SU-DHL-6 (cell line): ENCODE data around the gene IZUMO4.

Source experiments
- H2AFZ ChIP-seq: fragments of 200-600 bp; sonication (generic); 2 replicates; pipeline ENCODE4 v1.6.1; 2014; ENCODE audit warnings: low read depth, mild to moderate bottlenecking, moderate library complexity, mixed read lengths, antibody characterized with exemption, low read length; ENCODE audit not compliant: severe bottlenecking
- H3F3A ChIP-seq: fragments of 200-600 bp; shearing (Covaris generic); 2 replicates; pipeline ENCODE4 v1.6.0; 2016; ENCODE audit warnings: antibody characterized with exemption, mild to moderate bottlenecking; ENCODE audit not compliant: insufficient read depth
- H3K27ac ChIP-seq: fragments of 200-600 bp; sonication (generic); 2 replicates; pipeline ENCODE4 v1.5.1; 2016; ENCODE audit warnings: low read depth, mild to moderate bottlenecking, low read length, moderate library complexity, mixed read lengths
- H3K27me3 ChIP-seq: fragments of 200-600 bp; sonication (generic), shearing (Covaris generic); 2 replicates; pipeline ENCODE4 v1.6.0; 2014; ENCODE audit warnings: mild to moderate bottlenecking, low read length
- H3K36me3 ChIP-seq: fragments of 200-600 bp; sonication (generic); 2 replicates; pipeline ENCODE4 v1.6.1; 2014; ENCODE audit warnings: mild to moderate bottlenecking, low read length, mixed read lengths
- H3K4me2 ChIP-seq: fragments of 300-600, 200-600 bp; shearing (Covaris generic), sonication (generic); 2 replicates; pipeline ENCODE4 v1.6.0; 2014; ENCODE audit warnings: low read length, low read depth, mild to moderate bottlenecking; ENCODE audit not compliant: poor library complexity, severe bottlenecking
- H3K4me3 ChIP-seq: fragments of 200-600 bp; sonication (generic); 2 replicates; pipeline ENCODE4 v1.5.1; 2014; ENCODE audit warnings: antibody characterized with exemption, low read length, mild to moderate bottlenecking, mixed read lengths; ENCODE audit not compliant: insufficient read depth, poor library complexity, severe bottlenecking
- H3K79me2 ChIP-seq: fragments of 200-600 bp; sonication (generic); 2 replicates; pipeline ENCODE4 v1.6.1; 2014; ENCODE audit warnings: mild to moderate bottlenecking, low read length, moderate library complexity; ENCODE audit not compliant: insufficient read depth
- H3K9ac ChIP-seq: fragments of 200-600 bp; sonication (generic); 2 replicates; pipeline ENCODE4 v1.7.0; 2014; ENCODE audit warnings: mild to moderate bottlenecking, low read length
- H3K9me2 ChIP-seq: fragments of 200-600 bp; sonication (generic); replicated peaks from 2 replicates; pipeline ENCODE4 v1.6.1; 2014; ENCODE audit warnings: low read length; ENCODE audit not compliant: insufficient read depth
- H3K9me3 ChIP-seq: fragments of 200-600 bp; sonication (generic); 2 replicates; pipeline ENCODE4 v1.6.1; 2014; ENCODE audit warnings: low read length, mixed read lengths; ENCODE audit not compliant: insufficient read depth
- H4K20me1 ChIP-seq: fragments of 200-600 bp; sonication (generic); 2 replicates; pipeline ENCODE4 v1.6.1; 2014; ENCODE audit warnings: low read depth, mild to moderate bottlenecking, antibody characterized with exemption, low read length, moderate library complexity, mixed read lengths
- CTCF ChIP-seq: fragments of 200-600 bp; sonication (generic); IDR thresholded peaks from one replicate; pipeline ENCODE4 v1.5.1; 2017; ENCODE audit warnings: antibody characterized with exemption, mild to moderate bottlenecking, low read length, moderate library complexity; ENCODE audit not compliant: insufficient read depth, poor library complexity, severe bottlenecking
- EZH2phosphoT487 ChIP-seq: fragments of 200-600 bp; sonication (generic), shearing (Covaris generic); conservative IDR thresholded peaks from 2 replicates; pipeline ENCODE4 v1.6.1; 2018; ENCODE audit warnings: mild to moderate bottlenecking, antibody characterized with exemption, low read length, moderate library complexity, mixed read lengths

Gene IZUMO4

GRCh38 chr19:2064395-2064787, 32.3 kb upstream of the IZUMO4 start:
- Histone ChIP-seq H3K27me3 (no peaks in the 10 kb centered on the region), H3K4me2 (peak overlapping the region; percentile 26), H3K4me3 (no peak overlapping the region), H3K9me2 (no peaks in the 10 kb centered on the region), H3K9ac (no peak overlapping the region; the same call in 1 of the 2 replicates), H3K27ac (peak overlapping the region; percentile 61), H3F3A (peaks cover 26% of the 10 kb centered on the region), H3K36me3 (no peaks in the 10 kb centered on the region), H2AFZ (no peak overlapping the region), H3K79me2 (no peaks in the 10 kb centered on the region), H3K9me3 (no peaks in the 10 kb centered on the region), H4K20me1 (no peaks in the 10 kb centered on the region)
- TF ChIP-seq EZH2phosphoT487 (no peak), CTCF (no peak)

DNA sequence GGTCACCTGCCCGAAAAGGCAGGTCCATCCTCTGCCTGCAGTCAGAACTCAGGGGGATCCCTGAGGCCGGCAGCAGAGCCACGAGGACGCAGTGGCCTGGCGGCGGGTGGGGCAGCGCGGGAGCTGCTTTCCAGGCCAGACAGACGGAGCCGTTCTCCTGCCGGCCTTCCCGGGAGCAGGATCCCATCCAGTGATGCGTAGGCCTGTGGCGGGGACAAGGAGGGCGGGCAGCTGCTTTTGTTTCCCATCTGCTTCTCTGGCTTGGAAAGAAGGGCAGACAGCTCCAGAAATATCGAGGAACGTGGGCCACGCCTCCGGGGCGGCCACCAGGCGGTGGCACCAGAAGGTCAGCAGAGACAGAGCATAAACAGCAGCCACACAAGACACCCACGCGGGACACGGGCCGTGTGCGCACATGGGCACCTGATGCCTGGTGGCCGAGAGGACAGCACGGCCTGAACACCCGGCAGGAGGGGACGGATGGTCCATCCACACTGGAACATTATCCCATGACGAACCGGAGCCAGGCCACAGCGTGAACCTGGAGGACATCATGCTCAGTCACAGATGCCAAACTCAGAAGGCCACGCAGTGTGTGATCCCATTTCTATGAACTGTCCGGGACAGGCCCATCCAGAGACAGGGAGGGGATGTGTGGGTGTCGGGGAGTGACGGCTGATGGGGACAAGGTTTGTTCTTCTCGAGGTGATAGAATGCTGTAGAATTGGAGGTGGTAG, 31.8 kb upstream of the IZUMO4 start:
- no peak overlapping the region for H3K4me3 ChIP-seq
- no peak overlapping the region for H2AFZ ChIP-seq
- peak overlapping the region; percentile 61 for H3K27ac ChIP-seq
- no peaks in the 10 kb centered on the region for H3K9me3 ChIP-seq
- TF ChIP-seq EZH2phosphoT487 = no peak
- H3K9me2 ChIP-seq = no peaks in the 10 kb centered on the region
- H3K36me3 ChIP-seq = no peaks in the 10 kb centered on the region
- no peaks in the 10 kb centered on the region for H3K79me2 ChIP-seq
- H3K27me3 ChIP-seq = no peaks in the 10 kb centered on the region
- H3K4me2 ChIP-seq = no peak overlapping the region
- peaks cover 32% of the 10 kb centered on the region for H3F3A ChIP-seq
- no peak overlapping the region; the same call in 1 of the 2 replicates for H3K9ac ChIP-seq
- H4K20me1 ChIP-seq = no peaks in the 10 kb centered on the region

DNA sequence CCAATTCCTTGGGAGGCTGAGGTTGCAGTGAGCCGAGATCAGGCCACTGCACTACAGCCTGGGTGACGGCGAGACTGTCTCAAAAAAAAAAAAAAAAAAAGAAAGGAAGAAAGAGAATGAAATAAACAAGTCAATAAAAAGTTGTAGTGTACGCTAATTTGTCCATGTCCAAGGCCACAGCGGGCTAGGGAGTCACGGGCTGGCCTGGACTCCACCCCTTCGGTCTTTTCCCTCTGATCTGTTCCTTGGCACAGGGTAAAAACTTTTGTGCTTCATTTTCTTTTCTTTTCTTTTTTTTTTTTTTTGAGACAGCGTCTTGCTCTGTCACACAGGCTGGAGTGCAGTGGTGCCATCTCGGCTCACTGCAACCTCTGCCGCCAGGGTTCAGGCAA, 26.3 kb upstream of the IZUMO4 start:
- Histone ChIP-seq H3K27me3 (no peaks in the 10 kb centered on the region), H3K4me2 (no peak overlapping the region), H3F3A (peaks cover 64% of the 10 kb centered on the region), H3K27ac (no peak overlapping the region), H3K36me3 (peaks cover 17% of the 10 kb centered on the region), H3K79me2 (peaks cover 5% of the 10 kb centered on the region; the same call in 1 of the 2 replicates), H3K9ac (no peak overlapping the region), H4K20me1 (no peaks in the 10 kb centered on the region; the same call in 1 of the 2 replicates), H2AFZ (no peak overlapping the region), H3K9me3 (no peaks in the 10 kb centered on the region), H3K9me2 (no peaks in the 10 kb centered on the region), H3K4me3 (no peak overlapping the region)
- no peak for TF ChIP-seq CTCF
- TF ChIP-seq EZH2phosphoT487 = no peak

- Histone ChIP-seq H3K4me2 (no peak overlapping the region), H3K27ac (no peak overlapping the region), H3K4me3 (no peak overlapping the region), H3K9ac (no peak overlapping the region), H4K20me1 (no peaks in the 10 kb centered on the region; the same call in 1 of the 2 replicates), H3K36me3 (peaks cover 19% of the 10 kb centered on the region), H3K27me3 (no peaks in the 10 kb centered on the region), H3K9me3 (no peaks in the 10 kb centered on the region), H3K79me2 (peaks cover 8% of the 10 kb centered on the region; the same call in 1 of the 2 replicates), H3F3A (peaks cover 66% of the 10 kb centered on the region), H2AFZ (no peak overlapping the region), H3K9me2 (no peaks in the 10 kb centered on the region)
- TF ChIP-seq EZH2phosphoT487 (no peak), CTCF (no peak)
Observed at GRCh38 chr19:2070986-2071673, 25.6 kb upstream of the IZUMO4 start.
